HepG2 (cell line): Measurements from ENCODE around the gene ACACA.

Experiments used
- ARHGAP35 ChIP-seq: sonication (generic); formaldehyde crosslinking; IDR thresholded peaks from 2 replicates; pipeline ENCODE4 v1.9.0; 2022; ENCODE audit warnings: mild to moderate bottlenecking, inconsistent platforms, moderate library complexity, missing genetic modification reagents, borderline replicate concordance
- CTCF ChIP-seq: sonication (generic); formaldehyde crosslinking; IDR thresholded peaks from 2 replicates; pipeline ENCODE4 v1.5.0; 2020; ENCODE audit warnings: mild to moderate bottlenecking, missing genetic modification reagents, moderate library complexity
- EP300 ChIP-seq, 3 experiments: sonication (generic) in 1 of 3; formaldehyde crosslinking in 1 of 3; IDR thresholded peaks; 2 replicates each; pipeline versions ENCODE4 v1.5.1 to v1.6.1; 2011 to 2020; ENCODE audit warnings: low read depth in 2 of 3, low read length in 2 of 3, borderline replicate concordance in 1 of 3, improper control_type of control experiment in 1 of 3, mild to moderate bottlenecking in 1 of 3, missing genetic modification reagents in 1 of 3, moderate library complexity in 1 of 3
- HNF4A ChIP-seq: sonication (generic); formaldehyde crosslinking; IDR thresholded peaks from 2 replicates; pipeline ENCODE4 v1.4.0; 2020; ENCODE audit warnings: missing genetic modification reagents
- HNRNPLL ChIP-seq: fragments of 200-400 bp; formaldehyde crosslinking; IDR thresholded peaks from 2 replicates; pipeline ENCODE4 v1.6.1; 2017; ENCODE audit warnings: mild to moderate bottlenecking, low read depth, low read length; ENCODE audit not compliant: poor library complexity, severe bottlenecking
- NPAS2 ChIP-seq: sonication (generic); formaldehyde crosslinking; IDR thresholded peaks from 2 replicates; pipeline ENCODE4 v1.8.0; 2022; ENCODE audit warnings: mild to moderate bottlenecking, missing genetic modification reagents, borderline replicate concordance
- POLR2AphosphoS2 ChIP-seq: IDR thresholded peaks from 2 replicates; pipeline ENCODE4 v1.6.1; 2011; ENCODE audit warnings: low read depth, low read length, improper control_type of control experiment
- REPIN1 ChIP-seq: sonication (generic); formaldehyde crosslinking; IDR thresholded peaks from 2 replicates; pipeline ENCODE4 v1.8.0; 2022; ENCODE audit warnings: missing genetic modification reagents, low read depth, mild to moderate bottlenecking, borderline replicate concordance
- SAP130 ChIP-seq: IDR thresholded peaks from 2 replicates; pipeline ENCODE4 v1.6.1; 2016; ENCODE audit warnings: low read depth
- SIN3A ChIP-seq: IDR thresholded peaks from 2 replicates; pipeline ENCODE4 v1.6.1; 2011; ENCODE audit warnings: low read depth, mild to moderate bottlenecking, control low read depth, low read length, borderline replicate concordance
- ZFY ChIP-seq: sonication (generic); formaldehyde crosslinking; IDR thresholded peaks from 2 replicates; pipeline ENCODE4 v1.4.0; 2020; ENCODE audit warnings: missing genetic modification reagents
- ZNF180 ChIP-seq: sonication (generic); formaldehyde crosslinking; IDR thresholded peaks from 2 replicates; pipeline ENCODE4 v1.4.0; 2020; ENCODE audit warnings: low read depth, missing genetic modification reagents, borderline replicate concordance
- ZNF652 ChIP-seq: IDR thresholded peaks from 2 replicates; pipeline ENCODE4 v1.6.1; 2016; ENCODE audit warnings: low read depth, borderline replicate concordance

- TF ChIP-seq CTCF (CRISPR knock-in tag) = no peak
- TF ChIP-seq HNRNPLL = no peak
- no peak for TF ChIP-seq REPIN1
- TF ChIP-seq ZFY (CRISPR knock-in tag) = no peak
- no peak for TF ChIP-seq EP300 (IDR thresholded peaks at IDR 0.05; ENCODE audit: low read depth in 2 of 2, low read length in 2 of 2)
- TF ChIP-seq EP300 (CRISPR knock-in tag; IDR thresholded peaks at IDR 0.05; ENCODE audit: borderline replicate concordance) = no peak
- no peak for TF ChIP-seq ARHGAP35
- no peak for TF ChIP-seq POLR2AphosphoS2
- no peak for TF ChIP-seq SAP130 (CRISPR knock-in tag)
- TF ChIP-seq NPAS2 = no peak
- no peak for TF ChIP-seq HNF4A (CRISPR knock-in tag)
- TF ChIP-seq ZNF180 (CRISPR knock-in tag) = no peak
- no peak for TF ChIP-seq SIN3A
- TF ChIP-seq ZNF652 (CRISPR knock-in tag) = no peak
Observed at GRCh38 chr17:37344519-37344918, 62.1 kb downstream of the ACACA start.
